8988T (cell line): ENCODE data around the gene AP1S3.
"Not testable (repeated sequence)": the region's sequence is repeated elsewhere in the genome, so short reads cannot be mapped to it uniquely, and the experiment has no call there.

Experiments used
- DNase-seq: peaks from one replicate; pipeline ENCODE4 v3.0.0; 2011

AP1S3 gene

DNA sequence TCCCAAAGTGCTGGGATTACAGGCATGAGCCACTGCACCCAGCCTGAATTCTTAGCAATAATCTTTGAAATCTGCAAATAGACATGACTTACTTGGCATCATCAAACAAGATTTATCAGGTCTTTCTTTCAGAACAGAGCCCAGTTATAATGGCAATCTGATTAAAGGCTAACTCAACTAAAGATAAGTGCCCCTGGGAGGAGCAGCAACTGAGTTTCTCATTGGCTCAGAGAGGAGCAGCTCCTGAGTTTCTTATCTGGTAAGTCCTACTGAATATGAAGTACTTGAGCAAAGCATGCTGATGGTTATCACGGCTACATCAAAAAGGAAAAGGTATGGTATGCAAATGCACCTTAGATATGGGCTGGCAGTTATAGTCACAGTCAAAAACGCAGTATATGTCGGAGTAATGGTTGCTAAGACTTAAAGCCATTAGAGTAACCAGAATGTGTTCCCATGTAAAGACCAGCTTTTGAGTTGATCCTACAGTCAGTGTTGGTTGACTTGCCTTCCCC, 15.0 kb upstream of the AP1S3 start:
- DNase-seq: no peak

- DNase-seq: no peak
Measured at GRCh38 chr2:223847410-223847809, 10.0 kb upstream of the AP1S3 start.

DNA sequence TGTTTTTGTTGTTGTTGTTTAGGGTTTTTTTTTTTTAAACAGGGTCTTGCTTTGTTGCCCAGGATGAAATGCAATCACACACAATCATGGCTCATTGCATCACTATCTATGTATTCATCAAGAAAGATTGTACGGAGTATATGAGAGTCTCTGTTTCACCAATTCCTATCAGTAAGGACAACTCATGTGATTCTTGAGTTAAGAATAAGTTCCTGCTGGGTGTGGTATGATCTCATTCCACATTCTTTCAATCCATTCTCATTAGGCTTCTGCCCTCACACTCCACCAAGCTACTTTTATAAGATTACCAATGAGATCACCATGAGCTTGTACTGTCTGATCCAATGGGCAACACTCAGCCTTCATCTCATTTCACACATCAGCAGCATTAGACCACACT, 9.1 kb upstream of the AP1S3 start:
- no peak for DNase-seq

- no peak for DNase-seq
Measured at GRCh38 chr2:223841436-223842190, 4.2 kb upstream of the AP1S3 start.

GRCh38 chr2:223835701-223836532, 1.5 kb downstream of the AP1S3 start:
- DNase-seq: no peak

DNA sequence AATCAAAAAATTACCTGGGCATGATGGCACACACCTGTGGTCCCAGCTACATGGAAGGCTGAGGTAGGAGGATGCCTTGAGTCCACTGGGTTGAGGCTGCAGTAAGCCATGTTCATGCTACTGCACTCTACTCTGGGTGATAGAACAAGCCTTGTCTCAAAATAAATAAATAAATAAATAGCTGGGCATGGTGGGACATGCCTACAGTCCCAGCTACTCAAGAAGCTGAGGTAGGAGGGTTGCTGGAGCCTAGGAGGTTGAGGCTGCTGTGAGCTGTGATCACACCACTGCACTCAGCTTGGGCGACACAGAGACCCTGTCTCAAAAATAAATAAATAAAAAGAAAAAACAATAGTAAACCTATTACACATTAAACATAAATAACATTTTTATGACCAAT, 3.0 kb downstream of the AP1S3 start:
- no peak for DNase-seq

DNA sequence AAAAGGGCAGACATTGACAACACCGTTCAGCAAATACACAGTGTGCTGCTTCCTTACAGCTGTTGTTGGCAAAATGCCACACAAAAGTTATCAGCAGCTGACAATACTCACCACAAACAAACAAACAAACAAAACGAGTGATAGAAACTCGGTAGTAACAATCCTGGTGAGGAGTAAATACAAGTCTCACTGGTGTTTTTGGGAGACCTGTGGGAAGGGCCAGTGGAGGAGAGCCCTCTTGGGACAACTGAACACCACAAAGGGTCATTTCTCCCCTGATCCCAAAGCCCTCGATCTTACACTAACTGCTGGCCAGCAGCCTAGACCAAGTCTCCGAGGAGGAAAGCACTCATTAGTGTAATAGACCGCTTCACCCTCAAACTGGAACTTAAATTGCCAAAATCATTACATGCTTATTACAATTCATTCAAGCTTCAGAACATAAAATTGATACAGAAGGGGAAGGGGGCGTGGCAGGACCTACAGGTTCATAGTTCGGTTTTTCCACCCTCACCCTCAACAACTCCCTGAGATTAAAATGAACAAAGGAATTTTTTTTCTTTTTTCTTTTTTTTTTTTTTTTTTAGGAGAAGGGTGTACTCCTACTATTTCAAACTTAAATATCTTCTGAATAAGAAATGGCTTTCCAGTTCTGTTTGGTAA, 5.0 kb downstream of the AP1S3 start:
- DNase-seq: no peak

DNA sequence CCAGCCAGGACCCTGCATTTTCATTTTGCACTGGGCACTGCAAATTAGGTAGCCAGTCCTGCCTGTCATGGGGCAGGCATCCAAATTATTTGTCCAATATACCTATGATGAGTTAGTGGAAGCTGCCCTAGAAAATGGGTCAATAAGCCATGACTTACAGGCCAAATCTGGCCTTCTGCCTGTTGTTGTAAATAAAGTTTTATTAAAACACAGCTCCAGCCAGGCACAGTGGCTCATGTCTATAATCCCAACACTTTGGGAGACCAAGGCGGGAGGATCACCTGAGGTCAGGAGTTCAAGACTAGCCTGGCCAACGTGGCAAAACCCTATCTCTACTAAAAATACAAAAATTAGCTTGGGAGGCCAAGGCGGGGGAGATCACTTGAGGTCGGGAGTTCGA, 8.3 kb downstream of the AP1S3 start:
- no peak for DNase-seq

- no peak for DNase-seq
Measured at GRCh38 chr2:223828314-223828713, 9.1 kb downstream of the AP1S3 start.

DNA sequence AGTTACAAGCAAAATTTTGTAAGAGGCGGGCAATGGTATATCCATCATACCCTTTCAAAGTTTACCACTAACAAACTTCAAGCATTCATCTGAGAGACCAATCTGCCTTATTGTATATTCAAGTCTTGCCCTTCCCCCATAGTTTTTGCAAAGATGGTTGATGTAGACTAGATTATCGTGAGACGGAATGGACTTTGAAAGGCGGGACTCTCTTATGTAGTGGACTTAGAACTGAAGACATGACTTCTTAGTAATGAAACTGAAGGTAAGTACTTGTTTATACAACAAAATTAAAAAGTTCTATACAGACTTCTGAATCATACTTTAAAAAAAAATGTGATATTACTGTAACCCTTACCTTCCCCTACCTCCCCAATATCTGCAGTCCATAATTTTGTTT, 10.4 kb downstream of the AP1S3 start:
- DNase-seq: no peak

DNA sequence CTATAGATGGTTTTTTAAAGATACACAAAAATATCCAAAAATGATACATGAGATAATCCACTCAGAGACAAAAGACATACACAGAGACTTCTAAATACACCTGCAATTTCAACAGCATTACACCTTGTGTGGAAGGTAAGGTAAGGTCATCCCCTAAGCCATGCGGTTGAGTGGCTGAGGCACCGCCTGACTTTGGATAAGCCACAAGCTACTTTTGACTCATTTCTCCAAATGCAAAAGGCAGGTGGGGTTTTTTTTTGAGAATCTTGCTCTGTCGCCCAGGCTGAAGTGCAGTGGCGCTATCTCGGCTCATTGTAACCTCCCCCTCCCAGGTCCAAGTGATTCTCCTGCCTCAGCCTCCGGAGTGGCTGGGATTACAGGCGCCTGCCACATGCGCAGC, 13.1 kb downstream of the AP1S3 start:
- DNase-seq: no peak

DNA sequence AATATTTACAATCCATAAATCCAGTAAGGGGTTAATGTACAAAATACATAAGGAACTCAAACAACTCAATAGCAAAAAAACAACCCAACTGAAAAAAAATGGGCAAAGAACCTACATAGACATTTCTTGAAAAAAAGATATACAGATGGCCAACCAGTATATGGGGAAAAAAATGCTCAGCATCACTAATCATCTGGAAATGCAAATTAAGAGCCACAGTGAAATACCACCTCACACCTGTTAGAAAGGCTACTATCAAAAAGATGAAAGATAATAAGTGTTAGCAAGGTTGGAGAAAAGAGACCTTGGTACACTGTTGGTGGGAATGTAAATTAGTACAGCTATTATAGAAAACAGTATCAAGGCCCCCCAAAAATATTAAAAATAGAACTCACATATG, 14.6 kb downstream of the AP1S3 start:
- DNase-seq: no peak

GRCh38 chr2:223820549-223820948, 16.8 kb downstream of the AP1S3 start:
- no peak for DNase-seq

GRCh38 chr2:223819891-223820290, 17.5 kb downstream of the AP1S3 start:
- no peak for DNase-seq

- no peak for DNase-seq
Measured at GRCh38 chr2:223815884-223816570, 21.4 kb downstream of the AP1S3 start.

DNA sequence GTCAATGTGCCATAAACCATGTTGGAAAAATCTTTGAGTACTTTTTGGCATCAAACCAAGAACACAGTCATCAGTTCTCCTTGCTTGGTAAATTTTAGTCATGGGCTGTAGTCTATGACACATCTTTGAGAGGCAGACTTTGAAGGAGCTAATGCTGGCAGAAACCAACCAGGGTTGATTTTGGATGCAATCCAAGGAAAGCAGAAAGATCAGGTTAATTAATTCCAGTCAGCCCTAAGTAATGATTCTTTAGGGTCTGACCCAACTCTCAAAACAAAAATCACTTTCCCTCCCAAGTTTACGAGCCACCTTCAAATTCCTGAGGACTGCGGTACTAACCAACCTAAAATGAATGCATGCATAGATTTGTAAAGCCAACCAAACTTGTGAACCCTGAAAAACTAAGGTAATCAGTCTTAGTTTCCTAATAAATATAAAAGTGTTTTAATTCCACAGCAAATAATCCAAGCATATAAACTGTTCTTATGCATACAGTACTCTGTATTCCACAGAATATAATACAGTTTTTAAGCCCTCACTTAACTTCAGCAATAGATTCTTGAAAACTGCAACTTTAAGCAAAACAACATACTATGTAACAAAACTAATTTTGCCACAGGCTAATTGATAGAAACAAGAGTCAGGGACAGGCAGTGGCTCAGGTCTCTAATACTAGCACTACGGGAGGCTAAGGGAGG, 22.0 kb downstream of the AP1S3 start:
- no peak for DNase-seq

DNA sequence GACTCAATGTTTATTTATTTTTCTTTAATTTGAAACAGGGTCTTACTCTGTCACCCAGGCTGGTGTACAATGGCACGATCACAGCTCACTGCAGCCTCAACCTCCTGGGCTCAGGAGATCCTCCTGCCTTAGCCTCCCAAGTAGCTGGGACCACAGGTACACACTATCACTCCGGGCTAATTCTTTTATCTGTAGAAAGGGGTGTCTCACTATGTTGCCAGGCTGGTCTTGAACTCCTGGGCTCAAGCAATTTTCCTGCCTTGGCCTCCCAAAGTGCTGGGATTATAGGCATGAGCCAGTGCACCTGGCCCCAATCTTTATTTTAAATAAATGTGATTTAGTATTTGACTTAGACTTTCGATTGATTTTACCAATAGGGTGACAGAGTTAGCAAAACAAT, 22.6 kb downstream of the AP1S3 start:
- DNase-seq: not testable (repeated sequence)

DNA sequence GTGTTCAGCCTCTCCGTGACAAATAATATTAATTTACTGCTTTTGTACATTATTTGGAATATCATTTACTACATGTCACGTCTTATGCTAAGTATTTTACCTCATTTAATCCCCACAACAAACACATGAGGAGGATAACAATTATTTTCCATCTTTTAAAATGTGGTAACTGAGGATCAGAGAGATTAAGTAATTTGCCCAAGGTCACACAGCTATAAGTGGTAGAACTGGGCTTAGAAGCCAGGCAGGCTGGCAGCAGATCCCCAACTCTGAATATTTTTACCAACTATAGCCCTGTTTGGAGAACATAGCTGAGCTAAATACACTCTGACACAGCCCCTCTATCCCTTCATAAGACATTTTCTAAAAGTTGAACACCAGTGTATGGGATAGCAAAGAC, 24.1 kb downstream of the AP1S3 start:
- no peak for DNase-seq

GRCh38 chr2:223811757-223812156, 25.6 kb downstream of the AP1S3 start:
- DNase-seq: no peak

- no peak for DNase-seq
Measured at GRCh38 chr2:223805008-223805407, 32.4 kb downstream of the AP1S3 start.

- no peak for DNase-seq
Measured at GRCh38 chr2:223801736-223802135, 35.6 kb downstream of the AP1S3 start.

- no peak for DNase-seq
Measured at GRCh38 chr2:223800908-223801307, 36.5 kb downstream of the AP1S3 start.
